ENCODE measurements around the gene PTCSC3.

PTCSC3 gene

DNA sequence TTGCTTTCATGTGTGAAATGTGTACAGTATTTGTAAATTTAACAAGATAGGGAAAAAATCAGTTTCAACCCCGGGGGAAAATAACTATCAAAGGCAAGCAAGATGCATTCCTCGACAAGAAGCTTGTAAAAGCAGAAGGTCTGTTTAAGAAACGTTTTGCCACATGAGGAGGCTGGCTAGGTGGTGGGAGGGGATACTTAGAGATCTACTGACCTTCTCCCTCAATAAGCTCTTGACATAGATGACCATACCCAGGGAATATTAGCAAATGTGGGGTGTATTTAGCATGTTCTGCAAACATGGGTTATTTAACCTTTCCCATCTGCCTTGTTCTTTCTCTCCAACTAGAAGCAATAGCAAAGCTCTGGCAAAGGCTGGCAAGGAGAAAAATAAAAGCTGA lies 4.9 kb downstream of the PTCSC3 start:
- TF ChIP-seq, protein P1, sequence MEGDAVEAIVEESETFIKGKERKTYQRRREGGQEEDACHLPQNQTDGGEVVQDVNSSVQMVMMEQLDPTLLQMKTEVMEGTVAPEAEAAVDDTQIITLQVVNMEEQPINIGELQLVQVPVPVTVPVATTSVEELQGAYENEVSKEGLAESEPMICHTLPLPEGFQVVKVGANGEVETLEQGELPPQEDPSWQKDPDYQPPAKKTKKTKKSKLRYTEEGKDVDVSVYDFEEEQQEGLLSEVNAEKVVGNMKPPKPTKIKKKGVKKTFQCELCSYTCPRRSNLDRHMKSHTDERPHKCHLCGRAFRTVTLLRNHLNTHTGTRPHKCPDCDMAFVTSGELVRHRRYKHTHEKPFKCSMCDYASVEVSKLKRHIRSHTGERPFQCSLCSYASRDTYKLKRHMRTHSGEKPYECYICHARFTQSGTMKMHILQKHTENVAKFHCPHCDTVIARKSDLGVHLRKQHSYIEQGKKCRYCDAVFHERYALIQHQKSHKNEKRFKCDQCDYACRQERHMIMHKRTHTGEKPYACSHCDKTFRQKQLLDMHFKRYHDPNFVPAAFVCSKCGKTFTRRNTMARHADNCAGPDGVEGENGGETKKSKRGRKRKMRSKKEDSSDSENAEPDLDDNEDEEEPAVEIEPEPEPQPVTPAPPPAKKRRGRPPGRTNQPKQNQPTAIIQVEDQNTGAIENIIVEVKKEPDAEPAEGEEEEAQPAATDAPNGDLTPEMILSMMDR (conservative IDR thresholded peaks at IDR 0.05; ENCODE audit: low read depth), result no peak
- H3K27ac ChIP-seq, result no peak overlapping the region
- no peak for DNase-seq (ENCODE audit: low spot score)
- ChIA-PET CTCF (interaction anchor here (0.5 to 0.7 kb wide), 2 partner anchors 17 to 149 kb away, joined by 3 to 4 read pairs; partner anchors contain the start of gene MBIP), POLR2A (ENCODE audit: low non-redundant PET) (no interaction called here)

DNA sequence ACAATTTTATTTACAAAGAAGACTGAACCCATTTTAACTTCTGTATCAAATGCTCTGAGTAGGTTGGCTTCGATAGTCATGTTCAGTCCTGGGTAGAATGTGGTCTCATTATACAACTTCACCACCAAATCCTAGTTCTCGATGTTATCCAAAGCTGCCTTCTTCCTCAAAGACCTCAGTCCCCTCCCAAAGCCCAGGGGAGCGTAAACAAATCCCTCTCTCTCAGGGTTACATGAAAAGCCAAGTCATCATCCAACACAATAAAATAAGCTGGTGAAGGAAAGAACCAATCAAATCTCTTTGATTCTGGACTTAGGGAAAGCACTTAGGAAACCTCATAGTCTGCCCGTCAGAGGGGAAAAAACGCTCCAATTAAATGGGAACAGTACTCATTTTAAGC lies 9.1 kb downstream of the PTCSC3 start:
- TF ChIP-seq, protein P1 (conservative IDR thresholded peaks at IDR 0.05; ENCODE audit: low read depth), result no peak
- DNase-seq (ENCODE audit: low spot score), result no peak
- H3K27ac ChIP-seq, result no peak overlapping the region
- POLR2A ChIA-PET (ENCODE audit: low non-redundant PET), result no interaction called here
- CTCF ChIA-PET, result no interaction called here

DNA sequence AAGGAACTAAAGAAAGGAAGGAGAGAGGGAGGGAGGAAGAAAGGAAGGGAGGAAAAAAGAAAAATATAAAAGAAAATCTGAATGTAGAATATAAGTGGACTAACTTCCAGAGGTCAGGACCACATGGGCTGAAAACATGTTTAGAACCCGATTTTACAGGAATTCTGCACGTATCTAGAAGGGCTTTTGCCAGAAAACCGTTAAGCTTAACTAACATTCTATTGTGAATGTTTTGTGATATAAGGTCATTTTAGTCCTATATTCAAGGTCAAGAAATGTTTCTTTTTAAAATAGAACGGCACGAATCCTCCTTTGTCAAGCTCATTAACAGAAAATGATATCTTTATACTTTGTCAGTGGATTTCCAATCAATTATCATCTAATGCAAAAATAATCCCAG lies 13.1 kb downstream of the PTCSC3 start:
- POLR2A ChIA-PET (ENCODE audit: low non-redundant PET), result no interaction called here
- CTCF ChIA-PET, result interaction anchor here (0.6 kb wide), 1 partner anchor 390 kb away, joined by 3 read pairs; no protein-coding TSS in a partner anchor
- DNase-seq (ENCODE audit: low spot score), result no peak
- no peak overlapping the region for H3K27ac ChIP-seq
- TF ChIP-seq, protein P1 (conservative IDR thresholded peaks at IDR 0.05; ENCODE audit: low read depth), result no peak

DNA sequence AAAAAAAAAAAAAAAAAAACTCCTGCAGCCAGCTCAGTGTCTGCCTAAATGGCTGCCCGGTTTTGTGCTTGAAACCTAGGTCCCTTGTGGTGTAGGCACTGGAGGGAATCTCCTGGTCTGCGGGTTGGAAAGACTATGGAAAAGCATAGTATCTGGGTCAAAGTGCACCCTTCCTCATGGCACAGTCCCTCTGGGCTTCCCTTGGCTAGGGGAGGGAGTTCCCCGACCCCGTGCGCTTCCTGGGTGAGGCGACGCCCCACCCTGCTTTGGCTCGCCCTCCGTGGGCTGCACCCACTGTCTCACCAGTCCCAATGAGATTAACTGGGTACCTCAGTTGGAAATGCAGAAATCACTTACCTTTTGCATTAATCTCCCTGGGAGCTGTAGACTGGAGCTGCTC lies 14.3 kb downstream of the PTCSC3 start:
- H3K27ac ChIP-seq, result no peak overlapping the region
- TF ChIP-seq, protein P1 (conservative IDR thresholded peaks at IDR 0.05; ENCODE audit: low read depth), result no peak
- POLR2A ChIA-PET (ENCODE audit: low non-redundant PET), result no interaction called here
- no peak for DNase-seq (ENCODE audit: low spot score)
- CTCF ChIA-PET, result no interaction called here

DNA sequence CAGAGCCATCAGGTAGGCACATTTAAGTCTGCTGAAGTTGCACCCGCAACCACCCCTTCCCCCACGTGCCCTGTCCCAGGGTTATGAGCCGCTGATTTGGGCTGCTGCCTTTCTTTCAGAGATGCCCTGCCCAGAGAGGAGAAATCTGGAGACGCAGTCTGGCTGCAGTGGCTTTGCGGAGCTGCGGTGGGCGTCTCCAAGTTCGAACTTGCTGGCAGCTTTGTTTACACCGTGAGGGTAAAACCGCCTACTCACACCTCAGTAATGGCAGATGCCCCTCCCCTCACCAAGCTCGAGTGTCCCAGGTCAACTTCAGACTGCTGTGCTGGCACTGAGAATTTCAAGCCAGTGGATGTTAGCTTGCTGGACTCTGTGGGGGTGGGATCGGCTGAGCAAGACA lies 14.7 kb downstream of the PTCSC3 start:
- no peak for DNase-seq (ENCODE audit: low spot score)
- CTCF ChIA-PET, result no interaction called here
- H3K27ac ChIP-seq, result no peak overlapping the region
- POLR2A ChIA-PET (ENCODE audit: low non-redundant PET), result no interaction called here
- TF ChIP-seq, protein P1 (conservative IDR thresholded peaks at IDR 0.05; ENCODE audit: low read depth), result no peak

DNA sequence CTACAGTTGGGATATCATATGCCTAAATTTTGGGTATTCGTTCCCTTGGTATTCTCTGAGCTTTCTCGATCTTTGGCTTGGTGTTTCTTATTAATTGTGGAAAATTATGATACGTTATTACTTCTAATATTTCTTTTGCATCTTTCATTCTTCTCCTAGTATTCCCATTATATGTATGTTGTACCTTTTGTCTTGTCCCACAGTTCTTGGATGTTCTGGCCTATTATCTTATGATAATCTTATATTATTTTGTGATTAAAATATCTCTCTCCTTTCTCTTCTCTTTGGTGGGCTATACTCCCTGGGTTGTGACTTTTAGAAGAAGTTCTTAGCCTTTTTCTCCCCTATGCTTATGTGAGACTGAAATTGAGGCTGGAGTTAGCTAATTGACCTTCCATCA lies 25.2 kb downstream of the PTCSC3 start:
- H3K27ac ChIP-seq, result no peak overlapping the region
- POLR2A ChIA-PET (ENCODE audit: low non-redundant PET), result no interaction called here
- no peak for DNase-seq (ENCODE audit: low spot score)
- CTCF ChIA-PET, result no interaction called here
- TF ChIP-seq, protein P1 (conservative IDR thresholded peaks at IDR 0.05; ENCODE audit: low read depth), result no peak

DNA sequence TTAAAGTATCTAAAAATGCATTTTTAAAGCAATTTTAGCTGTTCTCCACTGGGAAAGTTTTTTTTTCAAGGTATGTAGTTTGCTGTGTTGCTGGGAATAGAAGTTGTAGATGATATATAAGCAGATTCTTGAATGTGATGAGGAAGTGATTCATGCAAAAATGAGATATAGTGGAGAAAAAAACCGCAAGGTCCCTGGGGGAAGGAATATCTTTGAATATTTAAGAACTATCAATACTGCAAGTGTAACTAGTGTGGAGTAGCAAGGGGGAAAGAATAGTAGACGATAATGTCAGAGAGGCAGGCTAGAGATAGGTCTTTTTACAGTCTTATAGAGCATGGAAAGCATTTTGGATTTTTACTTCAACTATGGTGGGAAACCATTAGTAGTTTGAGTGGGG lies 42.5 kb downstream of the PTCSC3 start:
- TF ChIP-seq, protein P1 (conservative IDR thresholded peaks at IDR 0.05; ENCODE audit: low read depth), result no peak
- ChIA-PET POLR2A (ENCODE audit: low non-redundant PET) (no interaction called here), CTCF (no interaction called here)
- H3K27ac ChIP-seq, result no peak overlapping the region
- DNase-seq (ENCODE audit: low spot score), result no peak
